Thyroid gland (tissue), 4 donors: ENCODE results near the gene PREX1.

ENCODE experiments used
- POLR2A ChIP-seq, 2 donors: fragments of 450-650 bp; IDR thresholded peaks; one replicate each; pipeline ENCODE4 v1.6.1; 2017; ENCODE audit warnings: antibody characterized with exemption in 2 of 2, mild to moderate bottlenecking in 2 of 2, moderate library complexity in 1 of 2
- TF ChIP-seq, protein P1 (sequence below), 6 experiments: fragments of 200-600 bp in 3 of 6; fragments of 450-650 bp in 3 of 6; sonication (generic) in 3 of 6; IDR thresholded peaks; one replicate each; pipeline ENCODE4 v1.5.1; 2016 to 2019; ENCODE audit warnings: antibody characterized with exemption in 6 of 6, mild to moderate bottlenecking in 2 of 6, inconsistent platforms in 1 of 6, moderate library complexity in 1 of 6

DNA sequence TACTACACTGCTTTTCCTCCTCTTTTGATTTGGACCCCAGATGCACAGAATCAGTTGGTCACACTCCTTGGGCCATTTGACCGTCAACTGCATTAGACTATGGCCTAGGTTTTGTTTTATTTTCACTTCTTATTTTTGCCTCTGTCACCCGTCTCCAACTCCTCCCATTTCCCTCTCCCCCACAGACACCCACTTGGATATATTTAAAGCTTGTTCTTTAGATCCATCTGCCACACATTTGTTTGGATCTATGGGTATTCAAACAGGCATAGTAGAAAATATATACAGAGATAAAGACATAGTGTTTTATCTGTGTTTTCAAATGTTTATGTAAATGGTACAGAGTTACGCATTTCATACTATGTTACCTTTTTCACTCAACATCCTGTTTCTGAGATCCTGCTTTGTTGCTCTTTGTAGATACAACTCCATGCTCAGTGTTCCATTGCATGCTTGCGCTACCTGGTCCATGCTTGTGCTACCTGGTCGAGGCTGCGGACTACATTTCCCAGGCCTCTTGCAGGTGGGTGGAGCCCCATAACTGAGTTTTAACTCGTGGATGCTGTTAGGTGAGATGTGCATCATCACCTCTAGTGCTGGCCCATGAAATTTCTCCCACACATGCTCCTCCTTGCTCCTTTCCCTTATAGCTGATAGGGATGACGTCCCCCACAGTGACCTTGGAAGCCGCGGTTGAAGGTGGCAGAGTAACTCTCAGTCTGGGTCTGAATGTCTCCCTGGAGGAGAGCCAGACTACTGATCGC, 11.5 kb upstream of the PREX1 start:
- TF ChIP-seq, protein P1, sequence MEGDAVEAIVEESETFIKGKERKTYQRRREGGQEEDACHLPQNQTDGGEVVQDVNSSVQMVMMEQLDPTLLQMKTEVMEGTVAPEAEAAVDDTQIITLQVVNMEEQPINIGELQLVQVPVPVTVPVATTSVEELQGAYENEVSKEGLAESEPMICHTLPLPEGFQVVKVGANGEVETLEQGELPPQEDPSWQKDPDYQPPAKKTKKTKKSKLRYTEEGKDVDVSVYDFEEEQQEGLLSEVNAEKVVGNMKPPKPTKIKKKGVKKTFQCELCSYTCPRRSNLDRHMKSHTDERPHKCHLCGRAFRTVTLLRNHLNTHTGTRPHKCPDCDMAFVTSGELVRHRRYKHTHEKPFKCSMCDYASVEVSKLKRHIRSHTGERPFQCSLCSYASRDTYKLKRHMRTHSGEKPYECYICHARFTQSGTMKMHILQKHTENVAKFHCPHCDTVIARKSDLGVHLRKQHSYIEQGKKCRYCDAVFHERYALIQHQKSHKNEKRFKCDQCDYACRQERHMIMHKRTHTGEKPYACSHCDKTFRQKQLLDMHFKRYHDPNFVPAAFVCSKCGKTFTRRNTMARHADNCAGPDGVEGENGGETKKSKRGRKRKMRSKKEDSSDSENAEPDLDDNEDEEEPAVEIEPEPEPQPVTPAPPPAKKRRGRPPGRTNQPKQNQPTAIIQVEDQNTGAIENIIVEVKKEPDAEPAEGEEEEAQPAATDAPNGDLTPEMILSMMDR (IDR thresholded peaks at IDR 0.05), result no peak
- TF ChIP-seq POLR2A (IDR thresholded peaks at IDR 0.05), result no peak
